SK-N-SH (cell line): ENCODE data around the gene MAPK12. TPM values are rescaled to one million over a fixed set of nuclear protein-coding genes. Genes with fewer than 3 reads are reported as not detected.

Experiments used
- CTCF ChIA-PET: fragments of 300-600, 350-600 bp; formaldehyde crosslinking; extraction: SDS; loops from one replicate; lab custom pipeline; 2021; lab: Yijun Ruan, JAX
- POLR2A ChIA-PET: fragments of 350-600 bp; sonication (Branson Sonifier 250); formaldehyde crosslinking; extraction: SDS; loops from one replicate; lab custom pipeline; 2020; ENCODE audit warnings: antibody characterized with exemption, inconsistent platforms; lab: Yijun Ruan, JAX
- DNase-seq: peaks from one replicate; pipeline ENCODE4 v3.0.0; 2012
- H2AFZ ChIP-seq: fragments of 200-600 bp; sonication (generic); 2 replicates; pipeline ENCODE4 v1.8.1; 2016; ENCODE audit warnings: antibody characterized with exemption, mild to moderate bottlenecking, low read depth
- H3F3A ChIP-seq: fragments of 200-600 bp; sonication (generic); replicated peaks from 2 replicates; pipeline ENCODE3; 2016; ENCODE audit warnings: antibody characterized with exemption, mild to moderate bottlenecking; ENCODE audit not compliant: insufficient read depth
- H3K27ac ChIP-seq, 2 experiments: fragments of 200-500 bp in 1 of 2; fragments of 200-600 bp in 1 of 2; sonication (Bioruptor generic) in 1 of 2; sonication (generic), shearing (Covaris generic) in 1 of 2; 2 replicates each; pipeline versions ENCODE4 v1.5.1 to v1.6.1; 2014 to 2016; ENCODE audit warnings: low read depth in 2 of 2, inconsistent platforms in 1 of 2, low read length in 1 of 2, mild to moderate bottlenecking in 1 of 2, mixed read lengths in 1 of 2
- H3K27me3 ChIP-seq: fragments of 200-600 bp; sonication (generic), shearing (Covaris generic); 2 replicates; pipeline ENCODE4 v1.6.1; 2016; ENCODE audit warnings: mixed run types; ENCODE audit not compliant: insufficient read depth
- H3K36me3 ChIP-seq, 2 experiments: fragments of 200-500 bp in 1 of 2; fragments of 200-600 bp in 1 of 2; sonication (Bioruptor generic) in 1 of 2; sonication (generic) in 1 of 2; replicated peaks in 1 of 2; 2 replicates each; pipeline versions ENCODE3 to v1.5.1; 2014 to 2016; ENCODE audit warnings: low read length in 1 of 2, mild to moderate bottlenecking in 1 of 2; ENCODE audit not compliant: insufficient read depth in 2 of 2, control insufficient read depth in 1 of 2
- H3K4me1 ChIP-seq, 2 experiments: fragments of 200-500 bp in 1 of 2; fragments of 200-600 bp in 1 of 2; sonication (Bioruptor generic) in 1 of 2; sonication (generic), shearing (Covaris generic) in 1 of 2; 2 replicates each; pipeline versions ENCODE4 v1.5.1 to v1.6.1; 2014 to 2016; ENCODE audit warnings: low read depth in 1 of 2, low read length in 1 of 2, mixed run types in 1 of 2; ENCODE audit not compliant: insufficient read depth in 2 of 2, control insufficient read depth in 1 of 2
- H3K4me2 ChIP-seq: fragments of 200-600 bp; sonication (generic), shearing (Covaris generic); 2 replicates; pipeline ENCODE4 v1.6.1; 2017; ENCODE audit warnings: mixed run types
- H3K4me3 ChIP-seq, 2 experiments: fragments of 200-500 bp in 1 of 2; fragments of 200-600 bp in 1 of 2; sonication (Bioruptor generic) in 1 of 2; sonication (generic), shearing (Covaris generic) in 1 of 2; 2 replicates each; pipeline versions ENCODE4 v1.5.1 to v1.8.1; 2014 to 2016; ENCODE audit warnings: low read depth in 2 of 2, inconsistent platforms in 1 of 2, low read length in 1 of 2, mild to moderate bottlenecking in 1 of 2, mixed read lengths in 1 of 2, moderate library complexity in 1 of 2
- H3K79me2 ChIP-seq: fragments of 200-600 bp; sonication (generic); 2 replicates; pipeline ENCODE4 v1.8.1; 2017; ENCODE audit warnings: mild to moderate bottlenecking; ENCODE audit not compliant: insufficient read depth
- H3K9ac ChIP-seq: fragments of 200-600 bp; sonication (generic); 2 replicates; pipeline ENCODE4 v1.6.1; 2017; ENCODE audit warnings: mixed run types
- H3K9me2 ChIP-seq: fragments of 200-600 bp; sonication (generic); 2 replicates; pipeline ENCODE4 v1.6.1; 2017; ENCODE audit warnings: mixed run types
- H3K9me3 ChIP-seq: fragments of 200-600 bp; sonication (generic); 2 replicates; pipeline ENCODE4 v1.6.1; 2017; ENCODE audit warnings: mixed run types, mild to moderate bottlenecking, moderate library complexity
- H4K20me1 ChIP-seq: fragments of 200-600 bp; sonication (generic); 2 replicates; pipeline ENCODE4 v1.6.1; 2017; ENCODE audit warnings: mild to moderate bottlenecking, mixed run types; ENCODE audit not compliant: insufficient read depth
- CHD2 ChIP-seq: fragments of 150-350 bp; IDR thresholded peaks from 2 replicates; pipeline ENCODE4 v1.6.1; 2018; ENCODE audit warnings: low read length; ENCODE audit not compliant: partially characterized antibody
- CTCF ChIP-seq: fragments of 200-600 bp; sonication (generic); IDR thresholded peaks from 2 replicates; pipeline ENCODE4 v1.6.1; 2017; ENCODE audit warnings: antibody characterized with exemption, mild to moderate bottlenecking, moderate library complexity
- EP300 ChIP-seq, 2 experiments: IDR thresholded peaks; 2 replicates each; pipeline versions ENCODE4 v1.4.0 to v1.6.1; 2012; ENCODE audit warnings: borderline replicate concordance in 1 of 2, low read depth in 1 of 2, low read length in 1 of 2
- EZH2phosphoT487 ChIP-seq: fragments of 200-600 bp; sonication (generic); IDR thresholded peaks from 2 replicates; pipeline ENCODE4 v1.6.1; 2017; ENCODE audit warnings: low read depth, mixed run types, mild to moderate bottlenecking, antibody characterized with exemption, moderate library complexity, borderline replicate concordance
- GABPA ChIP-seq: IDR thresholded peaks from 2 replicates; pipeline ENCODE4 v1.4.0; 2012; ENCODE audit warnings: low read depth, mild to moderate bottlenecking
- MEF2A ChIP-seq: IDR thresholded peaks from 2 replicates; pipeline ENCODE4 v1.4.0; 2012; ENCODE audit warnings: low read depth, borderline replicate concordance
- NFIC ChIP-seq: IDR thresholded peaks from 2 replicates; pipeline ENCODE4 v1.4.0; 2012; ENCODE audit warnings: borderline replicate concordance
- POLR2AphosphoS5 ChIP-seq: IDR thresholded peaks from 2 replicates; pipeline ENCODE4 v1.6.1; 2012; ENCODE audit warnings: low read depth, low read length
- RAD21 ChIP-seq: IDR thresholded peaks from 2 replicates; pipeline ENCODE4 v1.6.1; 2012; ENCODE audit warnings: mild to moderate bottlenecking, low read length
- RXRA ChIP-seq: IDR thresholded peaks from 2 replicates; pipeline ENCODE4 v1.4.0; 2012; ENCODE audit warnings: low read depth, mild to moderate bottlenecking, borderline replicate concordance
- TAF1 ChIP-seq: IDR thresholded peaks from 2 replicates; pipeline ENCODE4 v1.6.1; 2012; ENCODE audit warnings: low read depth, mild to moderate bottlenecking, low read length, moderate library complexity, borderline replicate concordance
- TCF12 ChIP-seq: IDR thresholded peaks from 2 replicates; pipeline ENCODE4 v1.4.0; 2012
- USF1 ChIP-seq: IDR thresholded peaks from 2 replicates; pipeline ENCODE4 v1.4.0; 2012; ENCODE audit warnings: low read depth, borderline replicate concordance
- WGBS: methylation state at CpG from one replicate; pipeline ENCODE4 v1.1.6; 2017; ENCODE audit warnings: low lambda C conversion rate; 5-methylcytosine and 5-hydroxymethylcytosine counted together
- polyA plus RNA-seq, 3 experiments: library from polyadenylated mRNA; depleted of rRNA; stranded (reverse); fragments of >200 nt; gene quantifications; 2 replicates each; pipeline ENCODE4 v1.2.3, GENCODE V29; 2012
- TF ChIP-seq, protein P1 (sequence below): IDR thresholded peaks from 2 replicates; pipeline ENCODE4 v1.4.0; 2012; ENCODE audit warnings: low read depth
- TF ChIP-seq, protein P2 (sequence below): fragments of 150-350 bp; IDR thresholded peaks from 2 replicates; pipeline ENCODE4 v1.6.1; 2017; ENCODE audit warnings: antibody characterized with exemption, low read length, low read depth, borderline replicate concordance
- TF ChIP-seq, protein P3 (sequence below): IDR thresholded peaks from 2 replicates; pipeline ENCODE4 v1.4.0; 2012; ENCODE audit warnings: low read depth, borderline replicate concordance
- TF ChIP-seq, protein P4 (sequence below): IDR thresholded peaks from 2 replicates; pipeline ENCODE4; 2012
- TF ChIP-seq, protein P5 (sequence below): fragments of 150-350 bp; IDR thresholded peaks from 2 replicates; pipeline ENCODE4 v1.6.1; 2016; ENCODE audit warnings: mild to moderate bottlenecking, low read depth, low read length

The MAPK12 gene
- polyA plus RNA-seq, 1 of the 3 experiments (the other 2 are of a cell fraction), result 118 TPM

DNA sequence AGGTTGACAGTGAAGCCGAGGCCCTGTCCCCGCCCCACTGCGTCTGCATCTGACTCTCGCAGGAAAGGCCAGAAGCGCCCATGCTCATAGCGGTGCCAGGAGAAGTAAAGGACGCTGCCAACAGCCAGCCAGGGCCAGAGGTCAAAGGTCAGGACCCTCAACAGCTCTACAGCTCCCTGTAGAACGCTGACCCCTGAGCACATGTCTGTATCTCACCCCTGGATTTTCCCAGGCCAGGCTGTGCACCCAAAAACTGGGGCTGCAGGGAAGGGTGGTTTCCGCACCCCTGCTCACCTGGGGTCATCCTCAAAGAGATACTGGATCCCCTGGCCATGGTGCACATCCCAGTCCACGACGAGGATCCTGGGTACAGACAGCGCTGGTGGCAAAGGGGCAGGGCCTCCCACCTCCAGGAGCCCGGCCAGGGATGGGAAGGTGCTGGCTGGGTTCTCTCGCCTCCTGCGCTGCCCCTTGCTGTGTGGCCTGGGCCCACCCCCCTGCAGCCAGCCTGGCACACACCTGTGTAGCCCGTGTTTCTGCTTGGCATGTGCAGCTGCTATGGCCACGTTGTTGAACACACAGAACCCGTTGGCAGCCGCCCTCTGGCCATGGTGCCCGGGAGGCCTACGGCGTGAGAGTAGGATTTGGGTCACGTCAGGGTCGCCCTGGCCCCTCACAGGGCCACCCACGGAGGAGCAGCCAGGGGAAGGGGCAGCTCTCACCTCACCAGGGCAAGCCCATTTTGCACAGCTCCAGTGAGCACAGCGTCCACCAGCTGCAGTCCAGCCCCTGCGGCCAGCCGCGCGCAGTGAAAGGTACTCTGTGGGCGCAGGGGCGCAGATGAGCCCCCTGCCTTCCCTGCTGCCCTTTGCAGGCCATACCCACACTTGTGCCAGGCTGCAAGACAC is 11.9 kb downstream of the MAPK12 start:
- 0 out of 2 replicates have a peak overlapping the region, but pooled peaks have one; percentile 92 for H3K9ac ChIP-seq
- 0 out of 2 replicates have a peak, but pooled peaks cover 7% of the 10 kb centered on the region for H4K20me1 ChIP-seq
- H3K36me3 ChIP-seq, result peaks cover 5 to 30% of the 10 kb centered on the region in 2 experiments
- H2AFZ ChIP-seq, result no peak overlapping the region
- H3K27me3 ChIP-seq, result no peaks in the 10 kb centered on the region
- peak overlapping the region; percentile 80 to 89; a peak in 3 of 4 replicates for H3K4me3 ChIP-seq
- peaks cover 32% of the 10 kb centered on the region for H3F3A ChIP-seq
- H3K4me1 ChIP-seq, result peaks cover 9 to 59% of the 10 kb centered on the region in 2 experiments; a peak in 2 of 4 replicates
- H3K27ac ChIP-seq, result peak overlapping the region; percentile 62 to 86; a peak in 2 of 4 replicates
- peaks cover 33% of the 10 kb centered on the region for H3K79me2 ChIP-seq
- WGBS, result 93% methylated on average over 8 of the region's 32 CpGs
- no peaks in the 10 kb centered on the region for H3K9me3 ChIP-seq
- ChIA-PET CTCF (interaction anchor here (0.7 to 4.3 kb wide), 8 partner anchors 8 to 276 kb away, joined by 3 to 72 read pairs (median 19); partner anchors contain the start of genes DENND6B, MAPK11 and SCO2), POLR2A (interaction anchor here (1.2 to 2.1 kb wide), 2 partner anchors 11 to 13 kb away, joined by 4 to 10 read pairs; no protein-coding TSS in a partner anchor)
- no peak for DNase-seq
- TF ChIP-seq CHD2 (no peak), EP300 (IDR thresholded peaks at IDR 0.05; ENCODE audit: borderline replicate concordance in 1 of 2, low read depth in 1 of 2, low read length in 1 of 2) (no peak), TAF1 (no peak), TCF12 (no peak), EZH2phosphoT487 (no peak), NFIC (no peak), GABPA (no peak), MEF2A (no peak), RXRA (no peak), POLR2AphosphoS5 (no peak), RAD21 (no peak), USF1 (no peak), CTCF (no peak)
- TF ChIP-seq, protein P1, sequence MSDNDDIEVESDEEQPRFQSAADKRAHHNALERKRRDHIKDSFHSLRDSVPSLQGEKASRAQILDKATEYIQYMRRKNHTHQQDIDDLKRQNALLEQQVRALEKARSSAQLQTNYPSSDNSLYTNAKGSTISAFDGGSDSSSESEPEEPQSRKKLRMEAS, result no peak
- TF ChIP-seq, protein P2, sequence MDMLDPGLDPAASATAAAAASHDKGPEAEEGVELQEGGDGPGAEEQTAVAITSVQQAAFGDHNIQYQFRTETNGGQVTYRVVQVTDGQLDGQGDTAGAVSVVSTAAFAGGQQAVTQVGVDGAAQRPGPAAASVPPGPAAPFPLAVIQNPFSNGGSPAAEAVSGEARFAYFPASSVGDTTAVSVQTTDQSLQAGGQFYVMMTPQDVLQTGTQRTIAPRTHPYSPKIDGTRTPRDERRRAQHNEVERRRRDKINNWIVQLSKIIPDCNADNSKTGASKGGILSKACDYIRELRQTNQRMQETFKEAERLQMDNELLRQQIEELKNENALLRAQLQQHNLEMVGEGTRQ, result no peak
- TF ChIP-seq, protein P3, sequence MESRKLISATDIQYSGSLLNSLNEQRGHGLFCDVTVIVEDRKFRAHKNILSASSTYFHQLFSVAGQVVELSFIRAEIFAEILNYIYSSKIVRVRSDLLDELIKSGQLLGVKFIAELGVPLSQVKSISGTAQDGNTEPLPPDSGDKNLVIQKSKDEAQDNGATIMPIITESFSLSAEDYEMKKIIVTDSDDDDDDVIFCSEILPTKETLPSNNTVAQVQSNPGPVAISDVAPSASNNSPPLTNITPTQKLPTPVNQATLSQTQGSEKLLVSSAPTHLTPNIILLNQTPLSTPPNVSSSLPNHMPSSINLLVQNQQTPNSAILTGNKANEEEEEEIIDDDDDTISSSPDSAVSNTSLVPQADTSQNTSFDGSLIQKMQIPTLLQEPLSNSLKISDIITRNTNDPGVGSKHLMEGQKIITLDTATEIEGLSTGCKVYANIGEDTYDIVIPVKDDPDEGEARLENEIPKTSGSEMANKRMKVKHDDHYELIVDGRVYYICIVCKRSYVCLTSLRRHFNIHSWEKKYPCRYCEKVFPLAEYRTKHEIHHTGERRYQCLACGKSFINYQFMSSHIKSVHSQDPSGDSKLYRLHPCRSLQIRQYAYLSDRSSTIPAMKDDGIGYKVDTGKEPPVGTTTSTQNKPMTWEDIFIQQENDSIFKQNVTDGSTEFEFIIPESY, result no peak
- TF ChIP-seq, protein P4, sequence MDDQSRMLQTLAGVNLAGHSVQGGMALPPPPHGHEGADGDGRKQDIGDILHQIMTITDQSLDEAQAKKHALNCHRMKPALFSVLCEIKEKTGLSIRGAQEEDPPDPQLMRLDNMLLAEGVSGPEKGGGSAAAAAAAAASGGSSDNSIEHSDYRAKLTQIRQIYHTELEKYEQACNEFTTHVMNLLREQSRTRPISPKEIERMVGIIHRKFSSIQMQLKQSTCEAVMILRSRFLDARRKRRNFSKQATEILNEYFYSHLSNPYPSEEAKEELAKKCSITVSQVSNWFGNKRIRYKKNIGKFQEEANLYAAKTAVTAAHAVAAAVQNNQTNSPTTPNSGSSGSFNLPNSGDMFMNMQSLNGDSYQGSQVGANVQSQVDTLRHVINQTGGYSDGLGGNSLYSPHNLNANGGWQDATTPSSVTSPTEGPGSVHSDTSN, result no peak
- TF ChIP-seq, protein P5, sequence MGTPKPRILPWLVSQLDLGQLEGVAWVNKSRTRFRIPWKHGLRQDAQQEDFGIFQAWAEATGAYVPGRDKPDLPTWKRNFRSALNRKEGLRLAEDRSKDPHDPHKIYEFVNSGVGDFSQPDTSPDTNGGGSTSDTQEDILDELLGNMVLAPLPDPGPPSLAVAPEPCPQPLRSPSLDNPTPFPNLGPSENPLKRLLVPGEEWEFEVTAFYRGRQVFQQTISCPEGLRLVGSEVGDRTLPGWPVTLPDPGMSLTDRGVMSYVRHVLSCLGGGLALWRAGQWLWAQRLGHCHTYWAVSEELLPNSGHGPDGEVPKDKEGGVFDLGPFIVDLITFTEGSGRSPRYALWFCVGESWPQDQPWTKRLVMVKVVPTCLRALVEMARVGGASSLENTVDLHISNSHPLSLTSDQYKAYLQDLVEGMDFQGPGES, result no peak
- peak overlapping the region; percentile 99 for H3K4me2 ChIP-seq
- H3K9me2 ChIP-seq, result no peaks in the 10 kb centered on the region
